AG04450 (cell line): Measurements from ENCODE around the gene C16orf87. TPM values are rescaled to one million over a fixed set of nuclear protein-coding genes. Genes with fewer than 3 reads are reported as not detected.

Experiments
- CTCF ChIA-PET: fragments of 300-600, 350-600 bp; formaldehyde crosslinking; extraction: SDS; loops from one replicate; lab custom pipeline; 2022; ENCODE audit warnings: antibody characterized with exemption, inconsistent platforms; lab: Charles Lee
- POLR2A ChIA-PET: fragments of 350-600 bp; formaldehyde crosslinking; extraction: SDS; loops from one replicate; lab custom pipeline; 2021; ENCODE audit warnings: antibody characterized with exemption, inconsistent platforms; lab: Yijun Ruan, JAX
- DNase-seq: peaks from one replicate; pipeline ENCODE4 v3.0.0-alpha.2; 2011; ENCODE audit warnings: low read depth, low spot score
- H3K27ac ChIP-seq: one replicate; pipeline ENCODE4 v1.5.1; 2012; ENCODE audit warnings: low read depth, low read length, control low read depth
- H3K27me3 ChIP-seq: one replicate; pipeline ENCODE4 v1.6.0; 2012; ENCODE audit warnings: low read length; ENCODE audit not compliant: control insufficient read depth, insufficient read depth
- H3K4me3 ChIP-seq: 2 replicates; pipeline ENCODE4 v1.5.1; 2011; ENCODE audit warnings: mild to moderate bottlenecking, low read depth, low read length, control low read depth
- H3K9me3 ChIP-seq: 2 replicates; pipeline ENCODE4 v1.5.1; 2012; ENCODE audit warnings: low read length; ENCODE audit not compliant: control insufficient read depth, insufficient read depth
- CTCF ChIP-seq: IDR thresholded peaks from 2 replicates; pipeline ENCODE4 v1.5.1; 2011; ENCODE audit warnings: low read depth, low read length, control low read depth, inconsistent platforms
- polyA plus RNA-seq: library from polyadenylated mRNA; depleted of rRNA; stranded (reverse); fragments of >200 nt; gene quantifications from 2 replicates; pipeline ENCODE4 v1.2.3, GENCODE V29; 2011

Gene C16orf87
- polyA plus RNA-seq, 1 experiment, result 21.7 TPM

GRCh38 chr16:46866286-46866685 lies 35.3 kb upstream of the C16orf87 start:
- DNase-seq, result no peak
- Histone ChIP-seq H3K9me3 (peaks cover 8% of the 10 kb centered on the region), H3K4me3 (no peak overlapping the region), H3K27ac (no peak overlapping the region), H3K27me3 (peaks cover 2% of the 10 kb centered on the region)
- TF ChIP-seq CTCF, result no peak
- CTCF ChIA-PET, result interaction anchor here (1.1 to 1.7 kb wide), 3 partner anchors 9 to 43 kb away, joined by 4 to 8 read pairs (median 4); no protein-coding TSS in a partner anchor
- POLR2A ChIA-PET, result no interaction called here

GRCh38 chr16:46862555-46863447 lies 31.8 kb upstream of the C16orf87 start:
- H3K27me3 ChIP-seq, result no peaks in the 10 kb centered on the region
- no peak overlapping the region for H3K4me3 ChIP-seq
- ChIA-PET POLR2A (interaction anchor here (0.6 kb wide), 1 partner anchor 70 kb away, joined by 7 read pairs; no protein-coding TSS in a partner anchor), CTCF (interaction anchor here (1.2 to 3.4 kb wide), 3 partner anchors 9 to 67 kb away, joined by 4 to 25 read pairs (median 7); no protein-coding TSS in a partner anchor)
- peaks cover 8% of the 10 kb centered on the region for H3K9me3 ChIP-seq
- H3K27ac ChIP-seq, result no peak overlapping the region
- DNase-seq, result no peak
- TF ChIP-seq CTCF, result no peak

- H3K27ac ChIP-seq, result peak overlapping the region; percentile 63
- POLR2A ChIA-PET, result interaction anchor here (1.7 kb wide), 1 partner anchor 24 kb away, joined by 3 read pairs; the partner anchor contains the start of gene GPT2
- peak; percentile 52 for DNase-seq
Measured at GRCh38 chr16:46859719-46860152, 28.8 kb upstream of the C16orf87 start.

GRCh38 chr16:46858151-46858550 lies 27.2 kb upstream of the C16orf87 start:
- Histone ChIP-seq H3K27ac (no peak overlapping the region), H3K27me3 (no peaks in the 10 kb centered on the region), H3K4me3 (no peak overlapping the region), H3K9me3 (peaks cover 8% of the 10 kb centered on the region)
- TF ChIP-seq CTCF, result no peak
- ChIA-PET CTCF (interaction anchor here (0.5 to 3.0 kb wide), 10 partner anchors 8 to 184 kb away, joined by 3 to 34 read pairs (median 5); no protein-coding TSS in a partner anchor), POLR2A (no interaction called here)
- no peak for DNase-seq

More at GRCh38 chr16:46859719-46860152, 28.8 kb upstream of the C16orf87 start:
- CTCF ChIA-PET, result interaction anchor here (0.6 to 1.3 kb wide), 7 partner anchors 11 to 70 kb away, joined by 3 to 9 read pairs (median 3); no protein-coding TSS in a partner anchor
- Histone ChIP-seq H3K27me3 (no peaks in the 10 kb centered on the region), H3K4me3 (no peak overlapping the region), H3K9me3 (peaks cover 8% of the 10 kb centered on the region)
- TF ChIP-seq CTCF, result no peak
